ENCODE results near the gene ADPRS. TPM values are rescaled to one million over a fixed set of nuclear protein-coding genes. Genes with fewer than 3 reads are reported as not detected.

Gene ADPRS
- total RNA-seq, 2 donors from 2014 or later: 17.0 to 21.2 TPM

DNA sequence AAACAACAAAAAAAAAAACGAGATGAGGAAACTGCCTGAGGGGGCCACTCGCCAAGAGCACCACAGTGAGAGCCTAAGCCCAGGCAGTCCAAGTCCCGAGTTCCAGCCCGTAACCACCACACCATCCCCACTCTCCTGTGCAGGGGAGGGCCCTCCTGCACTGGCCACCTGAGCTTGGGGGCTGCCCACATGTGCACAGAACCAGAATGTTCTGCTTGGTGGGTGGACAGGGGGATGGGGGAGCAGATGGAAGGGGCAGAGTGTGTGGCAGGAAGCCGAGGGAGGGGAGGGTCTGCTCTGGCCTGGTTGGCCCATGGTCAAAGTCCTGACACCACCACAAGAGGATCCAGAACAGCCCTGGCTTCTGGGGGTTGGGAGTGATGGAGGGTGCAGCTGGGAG, 17.6 kb downstream of the ADPRS start:
- no peaks in the 10 kb centered on the region for H3K9me3 ChIP-seq (ENCODE audit: control insufficient read depth, low read length, poor library complexity, severe bottlenecking)
- DNase-seq: no peak
- H3K4me3 Mint-ChIP-seq: no peak overlapping the region
- H3K4me1 Mint-ChIP-seq: peaks cover 13% of the 10 kb centered on the region
- no peak for ATAC-seq
- H3K27ac Mint-ChIP-seq: no peak overlapping the region
- H3K36me3 Mint-ChIP-seq (ENCODE audit: low read depth): no peaks in the 10 kb centered on the region
- no peaks in the 10 kb centered on the region for H3K27me3 Mint-ChIP-seq

DNA sequence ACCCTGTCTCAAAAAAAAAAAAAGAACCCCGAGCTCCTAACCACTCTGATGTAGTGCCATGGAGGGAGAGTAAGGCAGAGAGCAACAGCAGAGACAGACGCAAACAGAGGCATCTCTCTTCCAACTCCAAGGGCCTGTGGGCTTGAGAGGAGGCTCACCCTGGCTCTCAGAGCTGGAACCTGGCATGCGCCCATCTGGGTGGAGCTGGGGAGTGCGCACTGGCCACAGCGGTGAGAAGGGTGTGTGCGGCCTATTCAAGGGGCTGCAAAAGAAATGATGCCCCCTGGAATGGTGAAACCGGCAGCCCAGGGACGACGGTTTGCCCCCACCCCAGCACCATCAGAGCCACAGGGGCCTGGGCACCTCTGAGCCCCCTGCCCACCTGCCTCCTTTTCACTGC, 18.7 kb downstream of the ADPRS start:
- DNase-seq (no peak), ATAC-seq (no peak)
- H3K36me3 Mint-ChIP-seq (ENCODE audit: low read depth): no peaks in the 10 kb centered on the region
- H3K4me3 Mint-ChIP-seq: no peak overlapping the region
- no peaks in the 10 kb centered on the region for H3K27me3 Mint-ChIP-seq
- no peak overlapping the region for H3K27ac Mint-ChIP-seq
- peaks cover 16% of the 10 kb centered on the region for H3K4me1 Mint-ChIP-seq
- H3K9me3 ChIP-seq (ENCODE audit: control insufficient read depth, low read length, poor library complexity, severe bottlenecking): no peaks in the 10 kb centered on the region

DNA sequence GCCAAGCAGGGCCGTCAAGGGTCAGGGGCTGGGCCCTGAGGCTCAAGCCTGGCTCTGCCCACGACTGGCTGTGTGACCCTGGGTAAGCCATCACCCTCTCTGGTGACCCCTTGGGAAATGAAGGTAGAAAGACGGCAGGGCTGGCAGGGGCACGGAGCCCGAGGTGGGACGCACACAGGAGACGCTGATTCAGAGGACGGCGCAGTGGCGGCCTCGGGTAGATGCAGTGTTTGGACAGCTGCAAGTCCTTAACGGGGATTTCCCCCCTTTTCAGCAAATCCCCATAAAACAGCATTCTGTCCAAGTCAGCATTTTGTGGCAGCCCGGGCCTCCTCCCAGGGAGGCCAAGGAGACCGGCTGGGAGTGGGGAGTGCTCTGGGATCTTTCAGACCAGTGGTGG, 19.6 kb downstream of the ADPRS start:
- no peaks in the 10 kb centered on the region for H3K9me3 ChIP-seq (ENCODE audit: control insufficient read depth, low read length, poor library complexity, severe bottlenecking)
- Mint-ChIP-seq H3K4me3 (no peak overlapping the region), H3K27me3 (no peaks in the 10 kb centered on the region), H3K36me3 (ENCODE audit: low read depth) (no peaks in the 10 kb centered on the region), H3K4me1 (peaks cover 17% of the 10 kb centered on the region), H3K27ac (no peak overlapping the region)
- ATAC-seq: no peak
- DNase-seq: no peak

DNA sequence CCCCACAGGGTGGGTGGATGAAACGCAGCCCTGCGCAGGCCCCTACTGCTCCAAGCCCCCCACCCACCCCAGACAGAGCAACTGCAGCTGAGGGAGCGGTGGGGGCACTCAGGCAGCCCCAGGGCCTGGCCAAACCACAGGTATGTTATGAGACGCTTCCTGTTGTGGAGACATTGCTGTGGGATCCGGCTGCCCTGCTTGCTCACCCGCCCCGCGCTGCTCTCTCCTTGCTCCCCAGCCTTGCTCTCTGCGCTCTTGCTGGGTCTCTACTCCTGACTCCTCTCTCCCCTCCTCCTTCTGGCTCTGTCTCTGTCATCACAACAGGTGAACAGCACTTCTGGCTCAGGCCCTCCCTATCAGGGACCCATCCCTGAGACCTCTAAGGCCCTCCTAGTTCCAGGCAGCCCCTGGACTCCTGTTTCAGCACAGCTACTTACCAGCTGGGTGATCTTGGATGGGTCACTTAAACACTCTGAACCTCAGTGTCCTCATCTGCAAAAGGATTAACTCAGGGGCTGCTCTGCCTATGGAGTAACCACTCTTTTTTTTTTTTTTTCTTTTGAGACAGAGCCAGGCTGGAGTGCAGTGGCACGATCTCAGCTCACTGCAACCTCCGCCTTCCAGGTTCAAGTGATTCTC, 20.5 kb downstream of the ADPRS start:
- peaks cover 17% of the 10 kb centered on the region for H3K4me1 Mint-ChIP-seq
- peak in 1 of 3 donors; percentile 22 for DNase-seq
- no peaks in the 10 kb centered on the region for H3K9me3 ChIP-seq (ENCODE audit: control insufficient read depth, low read length, poor library complexity, severe bottlenecking)
- H3K27ac Mint-ChIP-seq: peak overlapping the region; percentile 66
- H3K36me3 Mint-ChIP-seq (ENCODE audit: low read depth): no peaks in the 10 kb centered on the region
- peak overlapping the region; percentile 83 for H3K4me3 Mint-ChIP-seq
- ATAC-seq: peak; percentile 98
- no peaks in the 10 kb centered on the region for H3K27me3 Mint-ChIP-seq

DNA sequence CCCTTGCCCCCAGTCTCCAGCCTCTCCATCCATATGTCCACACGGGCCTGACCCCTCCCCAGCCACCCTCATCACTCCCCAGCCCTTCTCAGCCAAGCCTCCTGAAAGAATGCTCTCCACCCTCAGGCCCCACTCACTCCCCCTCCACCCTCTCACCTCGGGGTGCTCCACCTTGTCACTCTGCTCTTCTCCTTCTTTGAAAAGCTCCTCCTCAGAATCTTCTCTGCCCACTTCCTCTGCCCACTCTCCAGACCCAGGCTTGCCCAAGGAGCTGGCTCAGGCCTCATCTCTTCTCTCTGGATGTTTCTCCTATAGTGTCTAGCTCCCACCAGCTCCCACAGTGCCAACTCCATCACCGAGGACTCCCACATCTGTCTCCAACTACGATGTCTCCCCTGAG, 22.5 kb downstream of the ADPRS start:
- no peak for ATAC-seq
- Mint-ChIP-seq H3K36me3 (ENCODE audit: low read depth) (no peaks in the 10 kb centered on the region), H3K4me3 (peak overlapping the region; percentile 55), H3K27me3 (peaks cover under 1% of the 10 kb centered on the region), H3K27ac (peak overlapping the region; percentile 86), H3K4me1 (peaks cover 17% of the 10 kb centered on the region)
- no peak for DNase-seq
- H3K9me3 ChIP-seq (ENCODE audit: control insufficient read depth, low read length, poor library complexity, severe bottlenecking): no peaks in the 10 kb centered on the region

DNA sequence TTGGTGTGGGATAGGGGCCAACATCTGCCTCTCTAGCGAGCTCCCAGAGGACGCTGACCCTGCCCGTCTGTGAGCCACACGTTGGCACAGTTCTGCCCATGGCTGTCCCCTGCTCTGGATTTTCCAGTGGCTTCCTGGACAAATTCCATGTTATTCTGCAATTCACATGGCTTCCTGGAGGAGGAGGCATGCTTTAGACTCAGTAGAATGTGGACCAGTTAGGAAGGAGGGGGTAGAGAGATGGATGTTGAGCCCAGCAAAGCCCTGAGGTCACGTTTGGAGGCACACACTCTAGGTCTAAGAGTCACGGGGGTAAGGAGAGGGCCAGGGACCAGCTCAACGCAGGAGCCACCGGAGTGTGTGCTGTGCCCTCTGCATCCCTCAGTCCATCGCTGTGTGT, 24.1 kb downstream of the ADPRS start:
- DNase-seq: no peak
- Mint-ChIP-seq H3K4me3 (no peak overlapping the region), H3K27ac (peak overlapping the region; percentile 86), H3K27me3 (peaks cover 6% of the 10 kb centered on the region), H3K4me1 (peaks cover 20% of the 10 kb centered on the region), H3K36me3 (ENCODE audit: low read depth) (no peaks in the 10 kb centered on the region)
- no peak for ATAC-seq
- no peaks in the 10 kb centered on the region for H3K9me3 ChIP-seq (ENCODE audit: control insufficient read depth, low read length, poor library complexity, severe bottlenecking)

DNA sequence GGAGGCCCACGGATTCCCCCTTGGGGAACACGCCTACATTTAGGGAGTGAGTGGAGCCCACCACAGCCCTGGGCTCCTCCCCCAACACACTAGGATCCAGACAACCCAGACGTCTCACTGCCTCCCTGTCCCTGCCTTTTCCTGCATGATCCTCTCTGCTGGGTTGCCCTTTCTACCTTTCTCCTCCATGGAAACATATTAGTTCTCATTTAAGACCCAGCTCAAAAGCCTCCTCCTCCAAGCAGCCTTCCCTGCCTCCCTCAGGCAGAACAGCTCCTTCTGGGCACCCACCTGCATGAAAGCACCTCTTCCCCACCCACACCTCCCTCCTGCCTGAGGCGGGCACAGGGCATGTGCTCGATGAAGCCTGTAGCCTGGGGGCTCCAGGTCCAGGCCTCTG, 25.7 kb downstream of the ADPRS start:
- Mint-ChIP-seq H3K4me1 (peaks cover 13% of the 10 kb centered on the region), H3K27ac (no peak overlapping the region), H3K4me3 (no peak overlapping the region), H3K36me3 (ENCODE audit: low read depth) (no peaks in the 10 kb centered on the region), H3K27me3 (peaks cover 6% of the 10 kb centered on the region)
- DNase-seq: no peak
- ATAC-seq: no peak
- H3K9me3 ChIP-seq (ENCODE audit: control insufficient read depth, low read length, poor library complexity, severe bottlenecking): no peaks in the 10 kb centered on the region

DNA sequence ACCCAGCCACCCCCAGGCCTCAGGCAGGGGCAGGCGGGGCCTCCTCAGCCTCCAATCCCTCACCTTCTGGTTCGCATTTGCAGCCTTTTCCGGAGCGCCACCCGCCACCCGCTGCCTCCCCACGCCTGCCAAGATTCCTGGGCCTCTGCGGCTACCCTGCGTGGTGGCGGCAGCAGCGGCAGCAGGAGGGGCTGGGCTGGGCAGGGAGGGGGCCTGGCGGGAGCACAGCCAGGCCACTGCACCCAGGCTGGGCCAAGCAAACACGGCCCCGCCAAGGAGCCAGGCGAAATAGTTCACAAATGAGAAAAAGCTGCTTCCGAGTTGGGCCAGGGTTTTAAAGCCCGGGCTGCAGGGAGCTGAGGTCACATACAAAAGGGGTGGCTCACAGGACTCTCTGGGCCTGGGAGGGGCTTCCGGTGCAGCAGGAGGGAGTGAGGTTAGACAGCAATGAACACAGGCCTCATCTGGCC, 26.5 kb downstream of the ADPRS start:
- H3K9me3 ChIP-seq (ENCODE audit: control insufficient read depth, low read length, poor library complexity, severe bottlenecking): no peaks in the 10 kb centered on the region
- Mint-ChIP-seq H3K4me1 (peaks cover 11% of the 10 kb centered on the region), H3K27me3 (peaks cover 11% of the 10 kb centered on the region), H3K4me3 (no peak overlapping the region), H3K27ac (no peak overlapping the region), H3K36me3 (ENCODE audit: low read depth) (no peaks in the 10 kb centered on the region)
- ATAC-seq (no peak), DNase-seq (no peak)

DNA sequence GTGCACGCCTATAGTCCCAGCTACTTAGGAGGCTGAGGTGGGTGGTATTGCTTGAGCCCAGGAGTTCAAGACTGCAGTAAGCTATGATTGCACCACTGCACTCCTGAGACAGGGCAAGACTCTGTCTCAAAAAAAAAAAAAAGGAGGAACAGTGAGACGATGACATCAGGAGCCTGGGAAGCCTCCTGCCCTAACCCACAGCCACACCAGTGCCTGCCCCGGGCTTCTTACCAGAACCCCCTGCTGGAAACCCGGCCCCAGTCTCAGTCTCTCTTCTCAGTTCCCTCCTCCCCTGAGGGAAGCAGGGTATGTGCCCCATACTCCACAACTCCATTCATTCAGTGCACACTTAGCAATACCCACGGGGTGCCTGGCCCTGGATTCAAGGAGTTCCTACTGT, 27.2 kb downstream of the ADPRS start:
- H3K9me3 ChIP-seq (ENCODE audit: control insufficient read depth, low read length, poor library complexity, severe bottlenecking): no peaks in the 10 kb centered on the region
- H3K27ac Mint-ChIP-seq: no peak overlapping the region
- H3K4me1 Mint-ChIP-seq: peaks cover 10% of the 10 kb centered on the region
- DNase-seq (no peak), ATAC-seq (no peak)
- no peak overlapping the region for H3K4me3 Mint-ChIP-seq
- H3K36me3 Mint-ChIP-seq (ENCODE audit: low read depth): no peaks in the 10 kb centered on the region
- H3K27me3 Mint-ChIP-seq: peaks cover 14% of the 10 kb centered on the region

DNA sequence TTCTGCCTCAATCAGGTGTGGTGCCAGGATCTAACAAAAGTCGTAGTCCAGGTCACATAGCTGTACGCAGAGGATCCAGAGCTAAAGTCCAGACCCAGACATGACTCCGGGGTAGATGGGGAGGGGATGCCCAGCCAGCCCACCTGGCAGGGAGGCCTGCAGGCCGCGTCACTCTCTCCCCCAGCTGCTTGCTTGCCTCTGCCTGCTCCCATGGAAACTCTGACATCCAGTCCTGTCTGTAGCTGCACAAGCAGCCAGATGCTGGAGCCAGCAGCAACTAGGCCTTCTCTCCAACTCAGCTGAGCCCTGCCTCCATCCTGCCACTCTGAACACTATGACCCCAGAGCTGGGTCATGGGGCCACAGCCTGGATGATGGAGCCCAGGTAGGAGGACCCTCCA, 28.2 kb downstream of the ADPRS start:
- Mint-ChIP-seq H3K36me3 (ENCODE audit: low read depth) (no peaks in the 10 kb centered on the region), H3K27ac (no peak overlapping the region), H3K27me3 (peaks cover 17% of the 10 kb centered on the region), H3K4me1 (peaks cover 6% of the 10 kb centered on the region), H3K4me3 (no peak overlapping the region)
- H3K9me3 ChIP-seq (ENCODE audit: control insufficient read depth, low read length, poor library complexity, severe bottlenecking): no peaks in the 10 kb centered on the region
- DNase-seq (no peak), ATAC-seq (no peak)

DNA sequence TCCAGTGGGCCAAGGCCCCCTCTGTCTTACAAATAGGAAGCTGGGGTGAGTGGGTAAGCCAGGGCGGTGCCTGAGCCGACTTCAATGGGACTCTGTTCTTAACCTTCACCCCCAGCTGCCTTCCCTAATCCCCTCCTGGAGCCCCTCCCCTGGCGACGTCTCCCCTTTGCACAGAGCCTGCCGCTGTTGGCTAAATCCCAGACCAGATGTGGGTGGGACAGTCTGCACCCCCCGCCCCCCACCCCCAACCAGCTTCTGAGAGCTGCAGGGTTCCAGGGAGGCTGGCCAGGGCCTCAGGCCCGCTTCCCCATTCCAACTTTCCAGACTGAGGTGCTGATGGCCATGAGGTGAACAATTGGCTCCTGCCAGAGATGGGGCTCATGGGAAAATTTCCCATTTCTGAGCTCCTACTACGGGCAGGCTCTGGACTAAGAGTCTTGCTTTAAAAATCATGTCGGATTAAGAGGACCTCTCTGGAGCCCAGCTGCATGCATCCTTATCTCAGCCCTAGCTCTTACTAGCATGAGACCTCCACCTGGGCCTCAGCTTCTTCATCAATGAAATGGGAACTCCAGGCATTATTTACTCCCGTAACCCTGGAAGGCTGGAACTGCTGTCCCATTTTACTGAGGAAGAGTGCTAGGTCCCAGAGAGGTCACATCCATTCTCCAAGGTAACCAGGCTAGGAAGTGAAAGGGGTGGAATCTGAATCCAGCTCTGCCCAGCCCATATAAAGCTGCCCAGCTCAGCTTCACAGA, 29.9 kb downstream of the ADPRS start:
- Mint-ChIP-seq H3K27ac (no peak overlapping the region), H3K4me3 (no peak overlapping the region), H3K36me3 (ENCODE audit: low read depth) (peaks cover 9% of the 10 kb centered on the region), H3K27me3 (peaks cover 34% of the 10 kb centered on the region), H3K4me1 (peaks cover 15% of the 10 kb centered on the region)
- H3K9me3 ChIP-seq (ENCODE audit: control insufficient read depth, low read length, poor library complexity, severe bottlenecking): no peaks in the 10 kb centered on the region
- ATAC-seq (no peak), DNase-seq (no peak)

DNA sequence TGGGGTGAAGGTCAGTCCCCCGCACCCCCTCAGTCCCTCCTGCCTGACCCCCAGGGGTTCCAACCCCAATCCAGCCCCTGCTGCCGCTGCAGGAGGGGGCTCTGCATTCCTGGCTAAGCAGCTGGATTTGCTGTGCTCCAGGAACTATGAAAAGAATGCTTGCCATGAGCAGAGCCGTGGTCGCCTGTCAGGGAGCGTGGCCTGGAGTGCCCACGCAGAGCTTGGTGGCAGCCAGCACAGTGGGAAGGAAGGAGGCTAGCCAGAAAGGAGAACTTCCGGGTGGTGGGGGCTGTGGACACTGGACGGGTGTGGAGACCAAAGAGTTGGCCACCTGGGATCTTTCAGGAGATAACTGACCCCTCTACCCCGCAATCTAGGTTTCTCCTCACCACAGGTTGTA, 30.8 kb downstream of the ADPRS start:
- H3K4me1 Mint-ChIP-seq: peaks cover 19% of the 10 kb centered on the region
- no peak overlapping the region for H3K4me3 Mint-ChIP-seq
- H3K9me3 ChIP-seq (ENCODE audit: control insufficient read depth, low read length, poor library complexity, severe bottlenecking): no peaks in the 10 kb centered on the region
- DNase-seq (no peak), ATAC-seq (no peak)
- H3K36me3 Mint-ChIP-seq (ENCODE audit: low read depth): peaks cover 9% of the 10 kb centered on the region
- H3K27ac Mint-ChIP-seq: no peak overlapping the region
- H3K27me3 Mint-ChIP-seq: peaks cover 43% of the 10 kb centered on the region

DNA sequence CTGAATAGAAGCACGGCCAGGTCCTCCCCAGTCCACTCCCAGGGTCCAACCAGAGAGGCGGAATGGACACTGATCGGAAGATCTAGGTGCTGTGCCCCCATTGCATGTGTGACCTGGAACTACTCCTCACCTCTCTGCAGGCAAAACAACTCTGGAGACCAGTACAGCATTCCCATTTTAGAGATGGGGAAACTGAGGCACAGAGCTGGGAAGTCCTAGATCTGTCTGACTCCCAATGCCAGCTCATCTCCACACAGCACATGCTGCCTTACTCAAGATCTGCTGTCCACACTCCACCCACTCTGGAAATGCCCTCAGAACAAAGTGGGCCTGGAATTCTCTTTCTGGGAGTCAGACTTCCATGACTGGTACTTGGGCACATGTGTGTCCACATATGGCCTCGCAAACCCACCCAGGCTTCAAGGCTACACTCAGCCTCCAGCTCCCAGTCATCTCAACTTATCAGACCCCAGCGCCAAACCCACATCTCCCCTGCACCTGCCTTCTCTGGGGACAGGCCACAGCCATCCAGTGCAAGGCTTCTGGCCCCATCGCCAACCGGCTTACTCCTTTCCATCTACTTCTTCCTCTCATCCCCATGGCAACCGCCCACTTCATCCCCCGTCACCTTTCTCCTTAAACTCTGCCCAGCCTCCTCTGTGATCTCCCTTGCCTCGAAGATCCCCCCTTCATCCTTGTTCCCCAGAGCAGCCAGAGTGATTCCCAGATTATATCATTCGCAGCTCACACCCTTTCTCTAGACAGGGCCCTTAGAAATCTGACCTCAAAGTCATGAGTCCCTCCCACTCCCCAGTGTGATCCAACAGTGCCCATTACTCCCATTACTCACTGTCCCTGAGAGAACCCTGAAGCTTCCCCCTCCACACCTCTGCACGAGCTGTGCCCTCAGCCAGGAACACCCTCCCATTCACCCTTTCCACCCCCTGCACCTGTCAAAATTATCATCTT, 33.7 kb downstream of the ADPRS start:
- DNase-seq (no peak), ATAC-seq (no peak)
- Mint-ChIP-seq H3K36me3 (ENCODE audit: low read depth) (peaks cover 9% of the 10 kb centered on the region), H3K4me3 (no peak overlapping the region), H3K27ac (no peak overlapping the region), H3K4me1 (peaks cover 29% of the 10 kb centered on the region), H3K27me3 (peaks cover 51% of the 10 kb centered on the region)
- no peaks in the 10 kb centered on the region for H3K9me3 ChIP-seq (ENCODE audit: control insufficient read depth, low read length, poor library complexity, severe bottlenecking)
